ENCODE results near the gene BIRC3.
A peak's percentile ranks its signal among the peaks of the same experiment; 100 is the strongest.
"Not testable (repeated sequence)": the region's sequence is repeated elsewhere in the genome, so short reads cannot be mapped to it uniquely, and the experiment has no call there.

Gene BIRC3

GRCh38 chr11:102330231-102330630, 12.9 kb downstream of the BIRC3 start:
- DNase-seq: no peak

DNA sequence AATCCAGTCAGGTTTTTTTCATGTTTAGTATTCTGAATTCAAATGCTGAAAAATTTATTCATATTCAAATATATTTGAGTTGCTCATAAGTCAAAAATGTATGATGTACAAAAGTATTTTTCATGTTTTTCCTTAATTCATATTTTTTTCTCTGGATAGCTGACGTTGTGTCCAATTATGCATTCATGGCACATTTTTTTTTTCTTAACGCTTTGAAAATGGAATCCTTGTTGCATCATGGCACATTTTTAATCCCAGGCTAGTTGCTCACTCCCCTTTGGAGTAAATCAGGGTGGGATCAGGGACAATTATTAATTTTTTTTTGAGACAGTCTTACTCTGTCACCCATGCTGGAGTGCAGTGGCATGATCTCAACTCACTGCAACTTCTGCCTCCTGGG, 14.1 kb downstream of the BIRC3 start:
- DNase-seq: no peak

DNA sequence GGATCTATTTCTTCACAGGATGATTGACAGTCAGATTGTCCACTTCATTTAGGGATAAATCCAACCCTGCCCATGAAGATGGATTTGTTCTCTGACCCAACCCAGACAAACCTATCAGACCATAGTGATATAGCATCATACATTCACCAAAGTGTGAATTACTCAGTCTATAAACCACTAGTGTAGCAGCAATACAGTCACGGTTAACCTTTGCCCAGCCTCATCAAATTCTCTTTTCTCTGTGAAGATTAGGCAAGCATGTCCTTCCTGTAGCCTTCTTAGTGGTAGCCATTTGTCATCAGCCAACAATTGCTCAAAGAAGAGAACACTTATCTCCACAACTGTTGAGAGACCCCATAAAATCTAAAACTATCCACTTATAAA, 15.3 kb downstream of the BIRC3 start:
- no peak for DNase-seq

DNA sequence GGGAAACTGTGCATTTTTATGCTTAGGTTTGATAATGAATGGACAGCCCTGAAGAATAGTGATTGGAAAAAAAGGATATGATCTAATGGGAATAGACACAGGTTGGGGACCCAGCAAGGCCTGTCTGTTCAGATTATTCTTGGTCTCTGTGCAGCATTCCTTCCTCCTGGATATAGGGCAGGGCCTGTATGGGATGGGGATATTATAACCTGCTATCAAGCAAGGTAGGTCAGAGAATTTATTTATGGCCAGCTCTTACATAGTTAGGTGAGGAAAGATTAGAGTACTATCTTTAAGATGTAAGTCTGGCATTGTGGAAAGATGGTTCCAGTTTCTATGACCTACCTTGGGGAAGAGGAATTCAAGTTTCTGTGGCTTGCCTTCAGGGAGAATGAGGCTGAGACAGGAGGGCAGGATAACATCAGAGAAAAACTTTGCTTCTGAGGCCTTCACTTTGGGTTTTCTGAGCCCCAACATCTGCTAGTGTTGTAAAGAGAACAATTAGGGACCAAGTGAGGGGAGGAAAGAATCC, 21.3 kb downstream of the BIRC3 start:
- DNase-seq: no peak

DNA sequence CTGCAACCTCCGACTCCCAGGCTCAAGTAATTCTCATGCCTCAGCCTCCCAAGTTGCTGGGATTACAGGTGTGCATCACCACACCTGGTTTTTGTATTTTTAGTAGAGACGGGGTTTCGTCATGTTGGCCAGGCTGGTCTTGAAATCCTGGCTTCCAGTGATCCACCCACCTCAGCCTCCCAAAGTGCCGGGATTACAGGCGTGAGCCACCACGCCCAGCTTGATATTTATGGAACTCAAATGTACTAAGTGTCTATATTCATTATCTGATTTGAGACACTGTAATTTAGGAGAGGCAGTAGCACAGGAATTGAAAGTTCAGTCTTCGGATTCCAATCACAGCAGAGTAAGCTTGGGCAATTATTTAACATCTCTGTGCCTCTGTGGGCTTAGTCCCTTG, 24.0 kb downstream of the BIRC3 start:
- not testable (repeated sequence) for DNase-seq

GRCh38 chr11:102341844-102342318, 24.6 kb downstream of the BIRC3 start:
- DNase-seq: peak; percentile 75

DNA sequence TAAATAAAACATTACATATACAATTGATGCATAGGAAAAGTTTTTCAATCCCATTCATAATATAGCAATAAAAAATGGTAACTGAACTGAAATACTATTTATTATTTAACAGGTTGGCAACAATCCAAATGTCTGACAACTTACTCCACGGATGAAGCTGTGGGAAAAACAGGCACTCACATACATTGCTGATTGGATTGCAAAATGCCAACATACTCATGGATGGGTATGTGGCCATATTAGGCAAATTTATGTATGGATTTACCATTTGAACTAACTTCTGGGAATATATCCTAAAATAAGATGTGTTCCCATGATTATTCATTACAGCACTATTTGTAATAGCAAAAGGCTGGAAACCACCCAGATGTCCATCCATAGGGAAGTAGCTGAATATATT, 26.5 kb downstream of the BIRC3 start:
- peak; percentile 5 for DNase-seq

- peak; percentile 49 for DNase-seq
Observed at GRCh38 chr11:102345904-102346303, 28.6 kb downstream of the BIRC3 start.

- DNase-seq: no peak
Observed at GRCh38 chr11:102346456-102346747, 29.1 kb downstream of the BIRC3 start.

- DNase-seq: peak; percentile 96
Observed at GRCh38 chr11:102346748-102347461, 29.6 kb downstream of the BIRC3 start, which contains the start of gene BIRC2. TSS of gene BIRC2 (plus strand) at chr11:102347214. CDS start at chr11:102349855, 2,641 bp downstream.

DNA sequence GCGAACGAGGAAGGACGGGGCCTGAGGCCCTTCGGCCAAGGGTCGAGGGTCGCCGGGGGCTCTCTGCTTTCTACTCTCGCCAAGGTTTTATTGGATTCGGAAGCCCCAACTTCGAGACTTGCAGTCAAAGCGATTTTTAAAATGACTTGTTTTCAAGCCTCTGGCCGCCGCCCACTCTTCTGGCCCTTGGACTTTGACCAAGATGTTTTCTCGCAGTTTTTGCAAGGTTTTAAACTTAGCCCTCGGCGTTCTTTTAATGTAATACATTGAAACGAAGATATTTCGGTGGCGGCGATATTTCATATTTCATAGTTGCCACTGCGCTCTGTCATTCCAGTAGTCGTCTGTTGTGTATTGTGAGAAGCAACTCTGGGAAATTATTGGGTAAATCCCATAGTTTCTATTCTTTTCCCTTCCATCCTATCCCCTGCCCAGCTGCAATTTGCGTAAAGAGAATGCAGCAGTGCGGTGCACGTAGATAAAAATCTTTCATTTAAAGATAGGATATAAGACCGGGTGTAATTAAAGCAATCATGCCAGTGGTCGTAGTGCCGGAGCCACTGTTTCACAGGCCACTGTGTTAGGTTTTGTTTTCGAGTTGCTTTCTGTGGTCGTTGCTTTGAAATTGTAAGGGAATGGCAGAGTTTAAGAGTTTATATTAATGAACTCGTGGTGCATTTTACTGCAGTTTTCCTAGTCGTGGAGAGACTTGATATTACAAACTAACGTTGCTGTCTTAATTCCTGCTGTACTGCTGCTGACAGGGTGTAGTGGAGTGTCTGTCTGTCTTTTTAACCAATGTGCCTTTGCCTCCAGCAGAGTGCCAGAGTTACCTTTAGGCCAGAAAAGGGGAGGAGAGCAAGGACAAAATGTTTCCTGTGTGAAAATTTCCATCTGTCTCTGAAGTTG, 30.4 kb downstream of the BIRC3 start:
- DNase-seq: peak; percentile 71

GRCh38 chr11:102357116-102357515, 39.8 kb downstream of the BIRC3 start:
- no peak for DNase-seq

DNA sequence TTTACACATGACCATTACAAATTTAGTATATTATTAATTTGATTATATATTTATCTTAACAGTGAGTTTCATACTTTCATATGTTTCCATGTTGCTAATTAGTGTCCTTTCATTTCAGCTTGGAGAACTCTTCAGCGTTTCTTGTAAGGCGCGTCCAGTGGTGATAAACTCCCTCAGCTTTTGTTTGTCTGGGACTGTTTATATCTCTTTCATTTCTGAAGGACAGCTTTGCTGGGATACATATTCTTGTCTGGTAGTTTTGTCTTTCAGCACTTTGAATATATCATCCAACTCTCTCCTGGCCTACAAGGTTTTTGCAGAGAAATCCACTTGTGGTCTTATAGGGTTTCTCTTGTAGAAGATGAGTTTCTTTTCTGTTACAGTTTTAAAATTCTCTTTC, 42.1 kb downstream of the BIRC3 start:
- no peak for DNase-seq

DNA sequence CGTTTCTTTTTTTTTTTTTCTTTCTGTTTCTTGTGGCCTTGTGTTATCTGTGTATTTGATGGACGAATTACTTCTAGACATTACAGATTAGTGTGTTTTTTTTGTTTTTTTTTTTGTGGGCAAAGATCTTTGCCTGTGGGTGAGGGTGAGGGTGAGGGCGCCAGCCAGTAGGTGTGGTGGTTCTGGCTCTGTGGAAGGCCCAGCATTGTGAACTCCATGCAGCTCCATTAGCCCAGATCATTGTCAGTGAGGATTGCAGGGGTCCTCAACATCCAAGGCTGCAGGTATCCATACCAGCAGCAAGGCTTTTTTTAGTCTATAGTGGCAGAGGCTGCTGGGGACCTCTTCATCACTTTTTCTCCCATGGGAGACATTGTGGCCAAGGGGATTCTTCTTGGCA, 43.4 kb downstream of the BIRC3 start:
- DNase-seq: no peak

DNA sequence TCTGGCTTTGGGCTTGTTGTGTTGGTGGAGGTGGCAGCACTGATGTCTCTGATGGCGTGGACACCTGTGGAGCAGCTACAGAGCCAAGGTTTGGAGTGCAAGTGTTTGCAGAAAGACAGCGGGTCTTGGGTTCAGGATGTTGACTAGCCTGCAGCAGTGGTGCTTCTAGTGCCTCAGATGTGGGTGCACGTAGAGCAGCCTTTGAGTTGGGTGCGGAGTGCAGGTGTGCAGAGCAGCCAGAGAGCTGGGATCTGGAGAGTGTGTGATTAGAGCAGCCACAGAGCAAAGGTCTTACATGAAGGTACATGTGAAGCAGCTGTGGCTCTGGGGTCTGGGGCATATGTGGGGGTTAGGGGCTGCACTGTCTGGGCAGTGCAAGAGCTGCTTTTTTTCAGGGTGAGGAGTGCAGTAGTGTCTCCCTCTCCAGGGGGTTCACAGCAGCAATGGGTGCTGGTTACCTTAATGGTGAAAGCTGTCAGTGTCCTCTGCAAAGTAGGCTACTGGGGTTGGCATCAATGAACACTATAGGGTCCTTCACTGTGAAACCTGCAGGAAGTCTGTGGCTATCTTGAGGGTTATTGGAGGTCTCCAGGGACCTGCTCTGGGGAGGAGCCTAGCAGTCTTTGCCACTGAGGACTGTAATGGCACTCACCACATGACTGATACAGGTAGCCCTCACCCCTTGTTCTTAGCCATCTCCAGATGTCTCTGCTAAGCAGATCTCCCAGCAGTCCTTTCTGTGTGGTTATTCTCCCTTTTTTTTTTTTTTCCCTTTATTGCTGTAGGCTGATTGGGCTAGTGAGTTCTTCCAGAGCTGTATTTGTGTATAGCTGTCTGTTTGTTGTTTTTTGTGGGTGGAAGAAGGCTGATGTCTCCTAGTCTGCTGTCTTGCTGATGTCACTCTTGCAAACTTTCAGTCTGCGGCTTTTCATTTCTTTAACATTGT, 44.1 kb downstream of the BIRC3 start:
- no peak for DNase-seq

DNA sequence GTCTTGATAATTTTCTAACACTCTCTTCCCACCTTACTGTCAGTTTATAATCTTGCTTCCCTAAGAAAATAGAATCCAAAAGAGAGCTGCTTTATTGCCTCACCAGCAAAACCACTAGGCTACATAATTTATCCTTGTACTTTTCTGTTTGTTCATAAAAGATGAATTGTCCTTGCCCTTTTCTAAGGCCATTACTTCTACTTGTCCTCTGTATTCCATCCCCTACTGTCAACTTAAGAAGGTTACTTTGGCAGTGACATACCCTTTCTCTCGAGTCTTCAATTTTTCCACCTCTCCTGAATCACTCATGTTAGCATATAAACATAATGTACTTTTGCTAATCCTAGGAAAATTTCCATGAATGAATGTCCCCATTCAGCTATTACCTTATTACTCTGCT, 47.7 kb downstream of the BIRC3 start:
- DNase-seq: no peak

GRCh38 chr11:102367364-102367763, 50.1 kb downstream of the BIRC3 start:
- DNase-seq: no peak

DNA sequence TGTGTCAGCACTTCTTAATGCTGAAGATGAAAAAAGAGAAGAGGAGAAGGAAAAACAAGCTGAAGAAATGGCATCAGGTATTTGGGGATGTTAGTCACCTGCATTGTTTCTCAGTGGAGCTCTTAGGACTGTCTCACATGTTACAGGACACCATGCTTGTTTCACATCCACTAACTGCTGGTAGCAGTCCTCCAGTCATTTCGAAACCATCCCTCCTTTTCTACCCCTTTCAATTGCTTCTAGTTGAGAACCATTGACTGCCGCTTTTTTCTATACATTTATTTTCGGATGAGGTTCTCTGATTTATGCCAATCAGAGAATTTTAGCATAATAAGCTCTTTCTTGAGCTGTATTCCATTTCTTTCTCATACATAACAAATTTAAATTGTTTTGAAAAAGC, 51.2 kb downstream of the BIRC3 start:
- DNase-seq: no peak

DNA sequence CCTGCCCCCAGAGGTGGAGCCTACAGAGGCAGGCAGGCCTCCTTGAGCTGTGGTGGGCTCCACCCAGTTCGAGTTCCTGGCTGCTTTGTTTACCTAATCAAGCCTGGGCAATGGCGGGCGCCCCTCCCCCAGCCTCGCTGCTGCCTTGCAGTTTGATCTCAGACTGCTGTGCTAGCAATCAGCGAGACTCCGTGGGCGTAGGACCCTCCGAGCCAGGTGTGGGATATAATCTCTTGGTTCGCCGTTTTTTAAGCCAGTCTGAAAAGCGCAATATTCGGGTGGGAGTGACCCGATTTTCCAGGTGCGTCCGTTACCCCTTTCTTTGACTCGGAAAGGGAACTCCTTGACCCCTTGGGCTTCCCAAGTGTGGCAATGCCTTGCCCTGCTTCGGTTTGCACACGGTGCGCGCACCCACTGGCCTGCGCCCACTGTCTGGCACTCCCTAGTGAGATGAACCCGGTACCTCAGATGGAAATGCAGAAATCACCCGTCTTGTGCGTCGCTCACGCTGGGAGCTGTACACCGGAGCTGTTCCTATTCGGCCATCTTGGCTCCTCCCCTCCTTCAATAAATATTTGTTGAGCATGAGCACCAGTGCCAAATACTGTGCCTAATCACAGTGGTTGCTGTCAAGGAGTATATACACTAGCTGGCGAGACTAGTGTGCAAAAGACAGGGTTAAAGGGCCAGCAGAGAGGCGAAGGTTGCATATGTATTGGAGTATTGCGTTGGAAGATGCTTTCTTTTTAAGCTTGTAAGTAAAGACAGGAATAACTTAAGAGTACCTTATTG, 57.5 kb downstream of the BIRC3 start:
- DNase-seq: not testable (repeated sequence)

DNA sequence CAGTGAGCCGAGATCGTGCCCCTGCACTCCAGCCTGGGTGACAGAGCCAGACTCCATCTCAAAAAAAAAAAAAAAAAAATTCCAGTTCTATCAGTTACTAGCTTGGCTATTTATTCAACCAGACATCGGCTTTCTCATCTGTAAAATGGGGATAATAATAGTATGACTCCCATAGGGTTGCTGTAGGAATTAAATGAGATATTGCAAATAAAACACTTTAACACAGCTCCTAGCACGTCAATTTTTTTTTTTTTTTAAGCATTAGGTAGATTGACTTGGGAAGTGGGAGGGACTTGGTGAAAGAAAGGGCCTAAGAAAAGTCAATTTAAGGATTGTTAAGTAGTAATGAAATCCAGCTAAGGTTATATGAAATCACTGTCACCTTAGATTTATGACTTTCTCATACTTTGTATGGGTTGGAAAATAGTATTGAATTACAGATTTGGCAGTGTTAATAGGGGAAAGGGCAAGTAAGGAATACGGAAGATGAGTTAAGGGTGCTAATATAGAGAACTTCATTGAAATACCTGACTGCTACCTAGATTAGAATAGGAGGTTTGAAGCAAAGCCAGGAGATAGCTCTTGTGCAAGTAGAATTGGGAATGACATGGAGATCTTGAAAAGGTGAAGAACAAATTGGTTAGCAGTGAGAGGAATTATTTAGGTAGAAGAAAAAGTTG, 58.6 kb downstream of the BIRC3 start:
- DNase-seq: no peak

GRCh38 chr11:102377891-102378290, 60.6 kb downstream of the BIRC3 start:
- no peak for DNase-seq

All from inflammatory macrophage treated with lipopolysaccharide for 4 hours (primary cell).